Keratinocyte (primary cell): Measurements from ENCODE around the gene BTBD10. TPM values are rescaled to one million over a fixed set of nuclear protein-coding genes. Genes with fewer than 3 reads are reported as not detected.
A peak's percentile ranks its signal among the peaks of the same experiment; 100 is the strongest.

Source experiments
- DNase-seq: peaks from one replicate; pipeline ENCODE4 v3.0.0-alpha.2; 2011; ENCODE audit warnings: low read depth, missing footprints, low spot score
- FAIRE-seq: peaks from 2 replicates; lab custom pipeline; 2011; peaks lifted over from hg19 to GRCh38; lab: Jason Lieb, UNC
- H2AFZ ChIP-seq: 2 replicates; pipeline ENCODE4 v1.6.0; 2012; ENCODE audit warnings: low read length, control low read depth, inconsistent platforms; ENCODE audit not compliant: control insufficient read depth
- H3K27ac ChIP-seq: 2 replicates; pipeline ENCODE4 v1.5.1; 2011; ENCODE audit warnings: low read length; ENCODE audit not compliant: control insufficient read depth, insufficient read depth
- H3K27me3 ChIP-seq: 3 replicates; pipeline ENCODE4 v1.6.0; 2011; ENCODE audit warnings: low read length; ENCODE audit not compliant: control insufficient read depth, insufficient read depth; ENCODE audit errors: extremely low read depth
- H3K36me3 ChIP-seq, 2 experiments: 2 replicates in 1 of 2; 3 replicates in 1 of 2; pipeline ENCODE4 v1.5.1; 2011; ENCODE audit warnings: low read length in 2 of 2, mild to moderate bottlenecking in 1 of 2; ENCODE audit not compliant: control insufficient read depth in 2 of 2, insufficient read depth in 2 of 2; ENCODE audit errors: extremely low read depth in 1 of 2
- H3K4me1 ChIP-seq: 3 replicates; pipeline ENCODE4 v1.5.1; 2011; ENCODE audit warnings: low read length; ENCODE audit not compliant: control insufficient read depth, insufficient read depth; ENCODE audit errors: extremely low read depth
- H3K4me2 ChIP-seq: 3 replicates; pipeline ENCODE4 v1.6.0; 2011; ENCODE audit warnings: low read depth, low read length; ENCODE audit not compliant: control insufficient read depth, insufficient read depth; ENCODE audit errors: extremely low read depth
- H3K4me3 ChIP-seq, 3 experiments: fragments of 200-600 bp in 1 of 3; sonication (generic) in 1 of 3; 2 replicates in 2 of 3; 3 replicates in 1 of 3; pipeline ENCODE4 v1.5.1; 2011 to 2016; ENCODE audit warnings: low read length in 3 of 3, mild to moderate bottlenecking in 3 of 3, control low read depth in 2 of 3, inconsistent platforms in 1 of 3, low read depth in 1 of 3, mixed read lengths in 1 of 3, mixed run types in 1 of 3, moderate library complexity in 1 of 3; ENCODE audit not compliant: control insufficient read depth in 2 of 3, insufficient read depth in 2 of 3; ENCODE audit errors: extremely low read depth in 1 of 3
- H3K79me2 ChIP-seq: 2 replicates; pipeline ENCODE4 v1.6.0; 2012; ENCODE audit warnings: low read length; ENCODE audit not compliant: control insufficient read depth, insufficient read depth
- H3K9ac ChIP-seq: 3 replicates; pipeline ENCODE4 v1.6.0; 2011; ENCODE audit warnings: low read length; ENCODE audit not compliant: control insufficient read depth, insufficient read depth; ENCODE audit errors: extremely low read depth
- H3K9me1 ChIP-seq: 3 replicates; pipeline ENCODE4 v1.6.0; 2011; ENCODE audit warnings: low read length; ENCODE audit not compliant: control insufficient read depth, insufficient read depth; ENCODE audit errors: extremely low read depth
- H3K9me3 ChIP-seq: 2 replicates; pipeline ENCODE4 v1.5.1; 2012; ENCODE audit warnings: low read depth, low read length; ENCODE audit not compliant: control insufficient read depth
- H4K20me1 ChIP-seq: 3 replicates; pipeline ENCODE4 v1.6.0; 2011; ENCODE audit warnings: low read length; ENCODE audit not compliant: control insufficient read depth, insufficient read depth; ENCODE audit errors: extremely low read depth
- CTCF ChIP-seq, 3 experiments: IDR thresholded peaks in 1 of 3; conservative IDR thresholded peaks in 1 of 3; optimal IDR thresholded peaks in 1 of 3; 2 replicates in 2 of 3; 3 replicates in 1 of 3; pipeline versions ENCODE3 to v1.5.1; 2011; ENCODE audit warnings: low read length in 3 of 3, mild to moderate bottlenecking in 3 of 3, moderate library complexity in 2 of 3, control low read depth in 1 of 3, inconsistent platforms in 1 of 3; ENCODE audit not compliant: insufficient read depth in 2 of 3; ENCODE audit errors: extremely low read depth in 1 of 3
- EZH2 ChIP-seq: IDR thresholded peaks from one replicate; pipeline ENCODE4 v1.6.1; 2012; ENCODE audit warnings: inconsistent platforms, mild to moderate bottlenecking, low read length, moderate library complexity
- dilution Hi-C: fragments of 300-500 bp; cut with MboI; formaldehyde crosslinking; loops from one replicate; pipeline ENCODE4 v1.7.0; 2020; ENCODE audit warnings: low sequenced_read_pairs; ENCODE audit not compliant: extremely low pct_ligation_motif_present
- polyA plus RNA-seq, 5 experiments: library from polyadenylated mRNA; depleted of rRNA in 3 of 5; stranded (reverse) in 3 of 5; stranded (forward) in 1 of 5; unstranded in 1 of 5; fragments of >200 nt; gene quantifications; 1 replicate in 1 of 5; 2 replicates in 3 of 5; 3 replicates in 1 of 5; pipeline versions ENCODE4 v1.2.1 to v1.2.3, GENCODE V29; 2011 to 2012; ENCODE audit warnings: missing spikeins in 2 of 5, low read depth in 1 of 5, low replicate concordance in 1 of 5

The BTBD10 gene
- polyA plus RNA-seq, 1 donor (not counting 4 experiments of a cell fraction or from before 2014, with no cell fraction given) = 76.0 TPM

GRCh38 chr11:13486926-13487660, 24.1 kb upstream of the BTBD10 start:
- FAIRE-seq (no peak), DNase-seq (no peak)
- Histone ChIP-seq H4K20me1 (no peaks in the 10 kb centered on the region), H3K27me3 (no peaks in the 10 kb centered on the region), H2AFZ (peak overlapping the region; percentile 44), H3K79me2 (no peaks in the 10 kb centered on the region), H3K27ac (no peak overlapping the region), H3K9me1 (no peaks in the 10 kb centered on the region), H3K4me1 (no peaks in the 10 kb centered on the region), H3K9ac (no peak overlapping the region), H3K4me2 (peak overlapping the region; percentile 46), H3K9me3 (no peaks in the 10 kb centered on the region), H3K36me3 (no peaks in the 10 kb centered on the region), H3K4me3 (no peak overlapping the region)
- TF ChIP-seq EZH2 (no peak), CTCF (optimal IDR thresholded peaks at IDR 0.05 in 1 of 3, IDR thresholded peaks at IDR 0.05 in 1 of 3, conservative IDR thresholded peaks at IDR 0.05 in 1 of 3; ENCODE audit: extremely low read depth in 1 of 3, insufficient read depth in 2 of 3, low read length in 3 of 3) (peak; percentile 26 to 63 (median 59))
- dilution Hi-C loops = no loop called here

- Histone ChIP-seq H3K9me3 (no peaks in the 10 kb centered on the region), H3K27me3 (no peaks in the 10 kb centered on the region), H3K27ac (no peak overlapping the region), H3K9ac (no peak overlapping the region), H3K79me2 (no peaks in the 10 kb centered on the region), H3K4me1 (no peaks in the 10 kb centered on the region), H3K4me3 (no peak overlapping the region), H3K4me2 (no peak overlapping the region), H3K9me1 (no peaks in the 10 kb centered on the region), H4K20me1 (no peaks in the 10 kb centered on the region), H3K36me3 (no peaks in the 10 kb centered on the region), H2AFZ (no peak overlapping the region)
- FAIRE-seq = no peak
- DNase-seq = no peak
- TF ChIP-seq CTCF (optimal IDR thresholded peaks at IDR 0.05 in 1 of 3, IDR thresholded peaks at IDR 0.05 in 1 of 3, conservative IDR thresholded peaks at IDR 0.05 in 1 of 3; ENCODE audit: extremely low read depth in 1 of 3, insufficient read depth in 2 of 3, low read length in 3 of 3) (no peak), EZH2 (no peak)
- dilution Hi-C loops = no loop called here
Observed at GRCh38 chr11:13480198-13480597, 17.2 kb upstream of the BTBD10 start.
